ENCODE measurements around the gene ETF1.

- no peak for TF ChIP-seq CTCF (IDR thresholded peaks at IDR 0.05)
- TF ChIP-seq ZFX (IDR thresholded peaks at IDR 0.05; ENCODE audit: borderline replicate concordance): no peak
These were observed 70.7 kb downstream of the ETF1 start for GRCh38 chr5:138472353-138472752.

Data from 22Rv1 (cell line).